NT2/D1 (cell line): ENCODE results near the gene TRAF4.

ENCODE experiments used
- DNase-seq: peaks from one replicate; pipeline ENCODE4 v3.0.0-alpha.2; 2011; ENCODE audit warnings: low read depth, low spot score
- H3K27me3 ChIP-seq: 2 replicates; pipeline ENCODE4 v1.6.0; 2011; ENCODE audit warnings: mild to moderate bottlenecking; ENCODE audit not compliant: insufficient read length, insufficient read depth
- H3K36me3 ChIP-seq: 2 replicates; pipeline ENCODE4 v1.6.1; 2011; ENCODE audit warnings: mild to moderate bottlenecking, low read length, mixed read lengths; ENCODE audit not compliant: insufficient read depth, insufficient read length
- H3K4me1 ChIP-seq: 2 replicates; pipeline ENCODE4 v1.5.1; 2011; ENCODE audit not compliant: insufficient read depth, insufficient read length
- H3K4me3 ChIP-seq: 2 replicates; pipeline ENCODE4 v1.5.1; 2011; ENCODE audit warnings: low read depth; ENCODE audit not compliant: insufficient read length
- H3K9ac ChIP-seq: 2 replicates; pipeline ENCODE4 v1.6.0; 2011; ENCODE audit warnings: low read depth; ENCODE audit not compliant: insufficient read length
- H3K9me3 ChIP-seq: 2 replicates; pipeline ENCODE4 v1.5.1; 2011; ENCODE audit warnings: mild to moderate bottlenecking, low read length; ENCODE audit not compliant: insufficient read depth
- SUZ12 ChIP-seq: IDR thresholded peaks from 2 replicates; pipeline ENCODE4 v1.6.1; 2011; ENCODE audit not compliant: insufficient read length, insufficient read depth; ENCODE audit errors: extremely low read depth
- YY1 ChIP-seq: IDR thresholded peaks from 2 replicates; pipeline ENCODE4 v1.6.1; 2011; ENCODE audit not compliant: insufficient read length, insufficient read depth
- ZNF274 ChIP-seq: IDR thresholded peaks from 2 replicates; pipeline ENCODE4 v1.6.1; 2011; ENCODE audit warnings: mild to moderate bottlenecking, low read depth, low read length

TRAF4 gene

GRCh38 chr17:28748852-28749515 lies 5.2 kb downstream of the TRAF4 start:
- TF ChIP-seq YY1: no peak
- TF ChIP-seq ZNF274: no peak
- TF ChIP-seq SUZ12: no peak
- Histone ChIP-seq H3K9me3 (no peaks in the 10 kb centered on the region; the same call in 1 of the 2 replicates), H3K9ac (no peak overlapping the region), H3K4me3 (no peak overlapping the region), H3K36me3 (peaks cover 70% of the 10 kb centered on the region), H3K4me1 (peaks cover 17% of the 10 kb centered on the region), H3K27me3 (no peaks in the 10 kb centered on the region)
- DNase-seq: no peak

GRCh38 chr17:28749516-28750177 lies 5.8 kb downstream of the TRAF4 start:
- Histone ChIP-seq H3K4me3 (no peak overlapping the region), H3K4me1 (peaks cover 17% of the 10 kb centered on the region), H3K9ac (no peak overlapping the region), H3K36me3 (peaks cover 67% of the 10 kb centered on the region), H3K9me3 (no peaks in the 10 kb centered on the region; the same call in 1 of the 2 replicates), H3K27me3 (no peaks in the 10 kb centered on the region)
- no peak for DNase-seq
- TF ChIP-seq ZNF274 (no peak), YY1 (no peak), SUZ12 (no peak)

GRCh38 chr17:28750178-28751047 lies 6.6 kb downstream of the TRAF4 start:
- no peaks in the 10 kb centered on the region for H3K27me3 ChIP-seq
- peaks cover 17% of the 10 kb centered on the region for H3K4me1 ChIP-seq
- peak overlapping the region; percentile 34 for H3K9ac ChIP-seq
- H3K4me3 ChIP-seq: no peak overlapping the region
- no peaks in the 10 kb centered on the region; the same call in 1 of the 2 replicates for H3K9me3 ChIP-seq
- TF ChIP-seq ZNF274: no peak
- no peak for TF ChIP-seq SUZ12
- no peak for TF ChIP-seq YY1
- DNase-seq: peak; percentile 87
- H3K36me3 ChIP-seq: peaks cover 62% of the 10 kb centered on the region

GRCh38 chr17:28751600-28752366 lies 8.0 kb downstream of the TRAF4 start:
- DNase-seq: no peak
- TF ChIP-seq YY1 (no peak), ZNF274 (no peak), SUZ12 (no peak)
- Histone ChIP-seq H3K4me1 (peaks cover 10% of the 10 kb centered on the region), H3K9me3 (no peaks in the 10 kb centered on the region; the same call in 1 of the 2 replicates), H3K27me3 (no peaks in the 10 kb centered on the region), H3K36me3 (peaks cover 49% of the 10 kb centered on the region), H3K4me3 (no peak overlapping the region), H3K9ac (no peak overlapping the region)

- Histone ChIP-seq H3K36me3 (peaks cover 51% of the 10 kb centered on the region), H3K27me3 (no peaks in the 10 kb centered on the region), H3K9ac (no peak overlapping the region), H3K4me3 (no peak overlapping the region), H3K4me1 (peaks cover 2% of the 10 kb centered on the region), H3K9me3 (no peaks in the 10 kb centered on the region; the same call in 1 of the 2 replicates)
- no peak for DNase-seq
- TF ChIP-seq SUZ12: no peak
- no peak for TF ChIP-seq ZNF274
- TF ChIP-seq YY1: no peak
Measured at GRCh38 chr17:28755486-28755885, 11.7 kb downstream of the TRAF4 start.

- Histone ChIP-seq H3K9ac (no peak overlapping the region), H3K4me3 (no peak overlapping the region), H3K4me1 (peaks cover 2% of the 10 kb centered on the region), H3K27me3 (no peaks in the 10 kb centered on the region), H3K36me3 (peaks cover 43% of the 10 kb centered on the region), H3K9me3 (no peaks in the 10 kb centered on the region)
- TF ChIP-seq ZNF274 (no peak), YY1 (no peak)
- DNase-seq: no peak
Measured at GRCh38 chr17:28756049-28756804, 12.4 kb downstream of the TRAF4 start.
